Medulla oblongata (tissue), 1 donor: ENCODE measurements around the gene MBL2.

Source experiments
- DNase-seq: peaks from one replicate; pipeline ENCODE4 v3.0.0-alpha.2; 2015; ENCODE audit errors: extremely low spot score

The MBL2 gene

DNA sequence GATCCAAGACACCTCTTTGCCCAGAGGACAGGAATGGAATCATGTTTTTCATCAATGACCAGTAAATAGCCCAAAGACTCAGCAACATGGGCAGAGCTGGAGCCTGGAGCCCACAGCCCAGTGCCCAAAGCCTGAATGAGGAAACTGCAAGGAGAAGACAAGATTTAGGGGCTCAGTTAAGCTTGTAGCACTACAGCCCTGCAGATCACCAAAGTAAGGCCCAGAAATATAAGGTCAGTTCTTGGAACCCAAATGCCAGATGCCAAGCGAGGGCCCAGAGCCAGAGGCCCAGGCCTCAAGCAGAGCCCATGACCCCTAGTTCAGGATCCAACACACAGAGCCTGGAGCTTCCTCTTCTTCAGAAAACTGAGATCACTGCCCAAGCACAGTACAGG lies 32.4 kb downstream of the MBL2 start:
- DNase-seq = no peak

DNA sequence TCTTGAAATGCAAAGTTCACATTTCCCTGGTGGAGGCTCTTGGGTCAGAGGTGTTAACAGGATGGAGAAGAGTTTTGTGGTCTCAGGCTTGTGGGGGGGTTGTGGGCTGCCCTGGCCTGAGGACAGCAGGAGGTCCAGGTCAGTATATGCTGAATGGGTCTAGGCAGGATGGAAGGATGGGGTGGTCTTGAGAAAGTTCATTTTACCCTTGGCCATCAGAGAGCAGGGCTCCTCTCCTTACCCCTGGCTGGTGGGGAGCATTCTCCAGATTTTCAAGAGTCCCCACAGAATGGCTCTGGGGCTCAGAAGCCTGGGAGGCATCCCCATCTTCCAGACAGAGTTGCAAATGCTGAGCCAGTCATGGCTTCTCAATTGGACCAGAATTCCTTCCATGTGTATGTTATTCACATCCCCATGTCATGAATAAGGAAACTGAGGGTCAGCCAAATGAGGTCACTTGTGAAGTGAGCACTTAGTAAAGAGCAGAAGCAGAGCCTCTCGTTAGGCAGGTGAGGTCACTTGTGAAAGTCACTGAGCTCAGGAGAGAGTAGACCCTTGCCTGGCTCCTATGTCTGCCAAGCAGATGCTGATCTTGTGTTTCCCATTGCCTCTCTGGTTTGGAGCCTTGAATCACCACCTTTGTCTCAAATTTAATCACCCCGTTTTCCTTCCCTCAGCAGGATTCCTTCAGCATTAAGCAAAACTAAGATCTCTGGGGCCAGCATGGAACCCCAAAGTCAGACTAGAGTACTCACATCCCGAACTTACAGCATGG lies 33.0 kb downstream of the MBL2 start:
- DNase-seq = no peak

DNA sequence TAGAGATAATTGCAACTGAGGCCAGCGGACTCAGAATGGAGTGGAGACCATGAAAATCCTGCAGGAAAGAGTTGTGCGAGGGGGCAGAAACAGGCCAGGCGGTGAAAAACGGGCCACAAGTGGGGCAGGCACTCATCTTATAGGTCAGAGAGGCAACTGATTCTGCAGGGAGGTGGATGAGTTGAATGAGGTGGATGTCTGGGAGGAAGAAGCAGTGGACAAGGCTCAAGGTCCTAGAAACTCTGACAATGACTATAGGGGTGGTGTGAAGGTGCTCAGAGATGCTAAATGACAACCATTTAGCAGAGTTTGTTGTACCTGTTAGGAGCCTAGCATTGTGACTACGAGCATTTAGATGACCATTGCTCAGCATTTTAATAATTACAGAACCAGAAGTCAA lies 33.6 kb downstream of the MBL2 start:
- no peak for DNase-seq

DNA sequence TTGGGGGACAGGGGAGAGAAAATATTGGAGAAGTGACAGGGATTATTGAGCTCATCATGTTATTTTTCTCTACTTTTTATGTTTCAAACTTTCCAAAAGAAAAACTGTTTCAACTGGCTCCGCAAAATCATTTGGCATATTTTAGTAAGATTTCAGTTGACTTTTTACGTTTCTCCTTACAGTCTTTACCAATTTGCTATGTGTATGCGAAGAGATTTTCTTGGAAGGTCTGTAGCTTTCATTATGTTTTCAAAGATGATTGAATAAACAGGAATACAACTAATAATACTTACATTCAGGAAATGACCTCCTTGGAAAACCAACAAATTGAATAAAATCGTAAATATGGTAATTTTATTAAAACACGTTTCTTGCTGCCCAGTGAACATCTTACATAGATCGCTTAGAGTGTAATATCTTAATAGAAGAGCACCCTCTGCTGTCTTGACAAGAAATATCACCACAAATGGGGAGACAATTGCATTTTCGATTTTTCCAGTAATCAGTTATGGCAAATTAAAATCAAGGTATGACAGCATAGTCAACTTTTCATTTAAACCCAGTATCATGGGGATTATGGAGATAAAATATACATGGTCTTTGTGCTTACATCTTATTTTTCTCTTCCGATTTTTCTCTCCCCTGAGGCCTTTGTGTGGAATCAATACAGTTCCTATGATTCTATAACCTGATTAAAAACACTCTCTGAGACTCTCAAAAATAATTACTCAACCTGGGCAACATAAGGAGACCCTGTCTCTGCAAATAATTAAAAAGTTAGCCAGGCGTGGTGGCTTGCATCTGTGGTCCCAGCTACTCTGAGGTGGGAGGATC lies 43.1 kb downstream of the MBL2 start:
- DNase-seq = peak; percentile 48

DNA sequence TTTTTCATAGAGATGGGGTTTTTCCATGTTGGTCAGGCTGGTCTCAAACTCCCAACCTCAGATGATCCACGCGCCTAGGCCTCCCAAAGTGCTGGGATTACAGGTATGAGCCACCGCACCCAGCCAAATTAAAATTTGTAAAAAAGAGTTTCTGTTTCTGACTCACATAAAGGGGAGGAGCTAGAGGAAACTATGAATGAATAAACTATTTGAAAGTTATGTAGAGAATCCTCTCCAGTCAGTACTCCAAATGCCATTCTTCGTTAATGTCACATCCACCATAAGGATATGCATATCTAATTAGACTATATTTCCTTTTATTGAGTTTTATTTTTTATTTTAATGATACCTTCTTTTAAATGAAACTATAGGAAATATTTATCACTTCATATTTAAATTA lies 52.6 kb downstream of the MBL2 start:
- no peak for DNase-seq
